SIG-M5 treated with dmso at 0.1 percent for 504 hours (cell line): ENCODE measurements around the gene PLOD1.
A peak's percentile ranks its signal among the peaks of the same experiment; 100 is the strongest.
"Not testable (repeated sequence)": the region's sequence is repeated elsewhere in the genome, so short reads cannot be mapped to it uniquely, and the experiment has no call there.

Experiments used
- DNase-seq: peaks from one replicate; lab custom pipeline; 2025; ENCODE audit not compliant: unreplicated experiment; lab: John Stamatoyannopoulos, UW

The PLOD1 gene

DNA sequence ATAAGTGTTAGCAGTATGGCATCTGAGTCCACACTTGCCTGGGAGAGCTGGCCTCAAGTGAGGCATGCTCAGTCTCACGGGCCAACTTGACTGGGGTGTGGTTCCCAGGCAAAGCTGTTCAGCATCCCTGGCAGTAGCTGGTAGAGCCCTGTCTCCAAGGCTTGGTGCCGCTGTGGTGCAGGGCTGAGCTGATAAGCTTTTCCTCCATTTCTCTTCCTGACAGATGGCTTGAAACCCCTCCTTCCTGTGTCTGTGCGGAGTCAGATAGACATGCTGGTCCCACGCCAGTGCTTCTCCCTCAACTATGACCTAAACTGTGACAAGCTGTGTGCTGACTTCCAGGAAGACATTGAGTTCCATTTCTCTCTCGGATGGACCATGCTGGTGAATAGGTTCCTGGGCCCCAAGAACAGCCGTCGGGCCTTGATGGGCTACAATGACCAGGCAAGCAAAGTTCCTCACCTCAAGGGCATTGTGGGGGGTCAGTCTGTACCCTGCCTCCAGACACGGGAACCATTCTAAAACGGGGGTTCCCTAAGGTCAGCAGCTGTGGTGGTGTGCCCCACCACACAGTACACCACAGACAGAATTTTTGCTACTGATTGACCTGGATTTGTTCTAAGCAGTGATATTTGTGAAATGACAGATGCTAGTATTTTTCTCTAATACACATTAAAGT lies 71.1 kb downstream of the PLOD1 start:
- DNase-seq = no peak

DNA sequence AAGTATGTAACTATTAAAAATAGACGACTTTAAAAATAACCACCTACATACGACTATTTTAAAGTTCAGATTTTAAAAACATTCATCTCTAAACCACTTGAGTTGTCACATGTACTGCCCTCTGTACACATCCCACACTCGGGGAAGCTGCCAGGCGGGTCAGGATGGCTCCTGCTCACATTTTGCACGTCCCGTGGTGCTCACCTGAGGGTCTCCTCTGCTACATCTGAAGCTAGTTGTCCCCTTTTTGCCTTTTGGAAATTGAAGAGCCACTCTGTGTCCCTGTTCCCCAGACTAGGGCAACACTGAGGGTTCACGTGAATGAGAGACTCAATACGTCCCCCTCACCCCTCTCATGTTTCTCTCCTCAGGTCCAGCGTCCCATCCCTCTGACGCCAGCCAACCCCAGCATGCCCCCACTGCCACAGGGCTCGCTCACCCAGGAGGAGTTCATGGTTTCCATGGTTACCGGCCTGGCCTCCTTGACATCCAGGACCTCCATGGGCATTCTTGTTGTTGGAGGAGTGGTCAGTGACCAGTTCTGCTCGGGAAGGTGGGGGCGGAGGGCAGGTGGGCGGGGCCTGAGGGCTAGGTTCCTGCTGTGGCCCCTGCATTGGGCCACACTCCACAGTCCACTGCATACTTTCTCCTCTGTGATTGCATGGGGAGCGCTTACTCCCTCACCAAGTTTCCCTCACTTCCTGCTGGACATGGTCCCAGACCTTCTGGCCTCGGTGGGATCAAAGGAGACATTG lies 71.8 kb downstream of the PLOD1 start:
- no peak for DNase-seq

DNA sequence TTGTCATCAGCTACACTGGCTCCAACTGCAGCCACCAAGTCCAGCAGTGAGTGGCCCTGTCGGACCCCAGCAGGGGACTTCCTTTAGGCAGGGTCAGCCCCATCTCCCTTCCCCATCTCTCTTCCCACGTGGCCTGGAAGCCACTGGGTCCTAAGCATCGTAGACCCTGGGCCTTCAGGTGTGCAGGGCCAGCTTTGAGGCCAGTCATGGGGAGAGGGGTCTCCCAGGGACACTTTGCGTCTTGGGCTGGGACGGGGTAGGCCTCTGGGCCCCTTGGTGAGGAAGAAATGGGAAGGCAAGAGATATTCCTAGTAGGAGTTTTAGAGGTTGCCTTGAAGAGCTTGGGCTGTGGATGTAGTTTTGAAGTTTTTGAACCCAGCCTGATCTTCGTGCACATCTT lies 72.7 kb downstream of the PLOD1 start:
- no peak for DNase-seq

DNA sequence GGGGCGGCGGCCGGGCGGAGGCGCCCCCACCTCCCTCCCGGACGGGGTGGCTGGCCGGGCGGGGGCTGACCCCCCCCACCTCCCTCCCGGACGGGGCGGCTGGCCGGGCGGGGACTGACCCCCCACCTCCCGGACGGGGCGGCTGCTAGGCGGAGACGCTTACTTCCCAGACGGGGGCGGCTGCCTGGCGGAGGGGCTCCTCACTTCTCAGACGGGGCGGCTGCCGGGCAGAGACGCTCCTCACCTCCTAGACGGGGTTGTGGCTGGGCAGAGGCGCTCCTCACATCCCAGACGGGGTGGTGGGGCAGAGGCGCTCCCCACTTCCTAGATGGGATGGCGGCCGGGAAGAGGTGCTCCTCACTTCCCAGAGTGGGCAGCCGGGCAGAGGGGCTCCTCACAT lies 73.8 kb downstream of the PLOD1 start:
- DNase-seq = not testable (repeated sequence)

DNA sequence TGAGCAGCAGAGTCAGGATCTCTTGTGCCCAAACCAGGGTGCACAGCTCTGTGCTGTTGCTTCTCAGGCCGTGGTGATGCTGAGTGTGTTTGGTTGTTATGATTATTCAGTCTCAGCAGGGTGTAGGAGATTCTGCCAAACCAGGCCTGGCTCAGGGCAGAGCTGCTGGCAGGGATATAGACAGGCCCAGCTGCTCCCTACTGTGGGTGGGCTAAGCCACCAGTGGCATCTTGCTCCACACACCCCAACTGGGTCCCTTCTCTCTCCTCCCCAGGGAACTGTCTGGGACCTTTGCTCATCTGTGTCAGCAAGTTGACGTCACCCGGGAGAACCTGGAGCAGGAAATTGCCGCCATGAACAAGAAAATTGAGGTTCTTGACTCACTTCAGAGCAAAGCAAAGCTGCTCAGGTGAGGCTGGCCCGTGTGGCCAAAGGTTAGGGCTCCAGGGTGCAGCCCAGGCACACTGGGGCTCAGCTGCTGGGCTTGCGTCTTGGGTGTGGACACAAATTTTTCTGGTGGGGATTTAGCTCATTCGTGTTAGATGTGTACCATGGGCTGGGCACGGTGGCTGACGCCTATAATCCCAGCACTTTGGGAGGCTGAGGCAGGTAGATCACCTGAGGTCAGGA lies 74.9 kb downstream of the PLOD1 start:
- DNase-seq = no peak

DNA sequence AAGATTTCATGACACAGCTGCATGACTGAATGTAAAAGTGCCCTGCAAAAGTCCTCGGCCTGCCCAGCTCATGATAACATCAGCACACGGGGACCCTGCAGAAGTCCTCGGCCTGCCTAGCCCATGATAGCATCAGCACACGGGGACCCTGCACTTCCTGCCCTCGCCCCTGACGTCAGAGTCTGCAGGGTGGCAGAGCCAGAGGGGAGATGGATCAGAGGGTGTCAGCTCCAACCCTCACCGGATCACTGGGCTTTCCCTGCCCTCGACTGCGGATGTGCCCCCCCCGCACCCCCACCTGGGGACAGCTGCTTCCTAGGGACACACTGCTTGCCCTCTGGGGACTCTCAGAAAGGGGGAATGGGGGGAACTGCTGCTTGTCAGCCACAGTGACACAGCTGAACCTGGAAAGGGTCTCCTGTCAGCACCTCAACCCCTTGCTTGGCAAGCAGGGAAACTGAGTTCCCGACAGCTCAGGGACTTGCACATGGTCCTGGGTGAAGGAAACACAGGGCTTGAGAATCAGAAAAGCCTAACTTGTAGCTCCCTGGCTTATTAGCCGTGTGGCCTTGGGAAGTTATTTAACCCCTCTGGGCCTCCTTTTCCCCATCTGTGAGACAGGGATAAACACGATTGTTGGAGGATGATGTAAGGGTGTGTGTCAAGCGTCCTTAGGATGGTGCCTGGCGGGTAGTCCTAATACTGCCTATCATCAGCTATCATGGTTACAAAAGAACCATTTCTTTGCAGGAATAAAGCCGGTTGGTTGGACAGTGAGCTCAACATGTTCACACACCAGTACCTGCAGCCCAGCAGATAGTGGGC lies 76.4 kb downstream of the PLOD1 start:
- no peak for DNase-seq

DNA sequence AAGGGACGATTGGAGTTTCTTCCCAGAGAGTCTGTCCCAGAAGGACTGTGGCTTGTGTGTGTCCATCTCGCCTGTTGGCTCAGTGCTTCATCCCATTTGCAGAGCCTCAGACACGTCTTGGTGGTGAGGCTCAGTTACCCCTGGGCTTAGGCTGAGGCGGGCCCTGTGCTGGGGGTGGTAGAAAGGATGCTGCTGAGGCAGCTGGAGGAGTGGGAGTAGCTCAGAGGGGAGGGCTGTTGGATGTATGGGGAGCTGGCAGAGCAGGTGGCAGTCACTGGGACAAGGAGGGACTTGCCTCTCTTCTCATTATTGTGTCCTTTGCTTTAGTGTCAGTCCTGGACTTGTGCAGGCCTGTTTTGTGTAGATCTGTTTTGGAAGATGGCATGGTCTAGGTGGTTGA lies 77.5 kb downstream of the PLOD1 start:
- DNase-seq = no peak

DNA sequence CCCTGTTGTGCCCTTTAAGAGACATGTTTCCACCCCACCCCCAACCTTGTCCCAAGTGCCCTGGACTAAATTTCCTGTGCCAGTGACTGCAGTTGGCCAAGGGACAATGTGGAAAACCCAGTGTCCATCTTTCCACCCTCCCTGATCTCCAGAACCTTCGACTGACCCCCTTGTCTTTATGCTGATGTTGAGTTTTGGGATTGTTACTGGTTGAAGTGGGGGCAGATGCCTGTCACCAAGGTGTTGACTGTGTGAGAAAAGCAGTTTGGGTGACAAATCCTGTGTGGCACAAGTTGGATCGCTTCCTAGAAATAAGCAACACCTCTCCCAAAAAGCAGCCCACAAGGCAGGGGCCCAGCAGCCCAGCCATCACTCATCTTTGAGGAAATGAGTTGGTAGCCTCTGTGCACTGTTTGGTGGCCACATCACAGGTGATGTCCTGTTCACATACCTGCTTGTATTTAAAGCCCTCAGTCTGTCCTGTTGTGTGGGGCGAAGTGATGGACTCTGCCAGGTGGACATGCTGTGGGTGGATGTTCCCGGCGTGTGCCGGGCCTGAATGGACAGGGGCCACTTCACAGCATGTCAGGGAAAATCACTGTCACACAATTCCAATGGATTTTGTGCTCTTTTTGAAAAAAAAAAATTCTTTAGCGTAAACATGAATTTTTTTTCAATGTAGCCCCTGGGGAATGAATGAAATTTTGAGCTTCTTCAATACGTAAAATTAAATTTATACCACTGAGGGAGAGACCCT lies 78.2 kb downstream of the PLOD1 start:
- no peak for DNase-seq

DNA sequence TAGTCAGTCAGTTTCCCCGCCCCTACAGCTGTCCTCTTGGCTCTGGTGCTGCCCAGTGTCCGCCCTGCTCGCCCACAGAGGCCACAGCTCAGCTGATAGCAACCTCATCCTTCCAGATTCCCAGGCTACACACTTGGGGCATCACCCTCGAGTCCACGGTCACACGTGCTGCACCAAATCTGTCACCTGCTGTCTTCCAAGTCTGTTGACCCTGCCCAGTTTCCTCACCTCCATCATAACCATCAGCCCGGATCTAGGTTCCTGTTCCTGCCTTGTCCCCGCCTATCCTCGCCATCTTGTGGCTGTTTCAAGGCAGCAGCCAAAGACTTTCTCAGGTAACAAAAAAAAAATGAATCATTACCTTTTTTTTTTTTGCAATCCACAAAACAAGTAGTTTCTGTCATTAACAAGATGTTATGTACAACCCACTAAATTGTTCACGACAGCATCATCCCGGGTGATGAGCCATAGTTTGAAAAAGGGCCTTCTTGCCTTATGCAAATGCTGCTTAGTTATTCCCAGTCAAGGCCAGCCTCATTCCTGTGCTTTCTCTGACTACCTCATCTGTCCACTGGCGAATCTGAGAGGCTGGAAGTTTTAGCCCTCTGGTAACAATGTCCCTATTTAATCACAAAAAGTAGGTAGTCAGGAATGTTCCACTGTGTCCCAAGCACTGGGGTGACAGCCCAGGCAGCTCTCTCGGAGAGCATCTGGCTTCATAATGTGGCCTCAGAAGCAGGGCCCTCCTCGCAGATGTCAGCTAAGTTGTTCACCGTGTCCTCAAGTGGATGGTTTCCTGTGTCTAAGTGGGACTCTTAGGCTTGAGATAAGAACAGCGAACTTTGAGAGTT lies 79.8 kb downstream of the PLOD1 start:
- DNase-seq = no peak

DNA sequence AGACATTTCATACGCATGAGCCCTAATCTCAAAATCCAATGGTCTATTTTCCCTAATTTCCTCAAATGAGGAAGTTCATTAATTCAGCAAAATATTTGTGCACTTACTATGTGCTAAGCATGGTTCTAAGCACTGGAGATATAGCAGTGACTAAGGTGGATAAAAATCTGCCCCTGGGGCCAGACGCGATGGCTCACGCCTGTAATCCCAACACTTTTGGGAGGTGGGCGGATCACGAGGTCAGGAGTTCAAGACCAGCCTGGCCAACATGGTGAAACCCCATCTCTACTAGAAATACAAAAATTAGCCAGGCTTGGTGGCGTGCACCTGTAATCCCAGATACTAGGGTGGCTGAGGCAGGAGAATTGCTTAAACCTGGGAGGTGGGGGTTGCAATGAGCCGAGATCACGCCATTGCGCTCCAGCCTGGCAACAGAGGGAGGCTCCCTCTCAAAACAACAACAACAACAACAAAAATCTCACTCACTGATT lies 80.5 kb downstream of the PLOD1 start:
- no peak for DNase-seq

DNA sequence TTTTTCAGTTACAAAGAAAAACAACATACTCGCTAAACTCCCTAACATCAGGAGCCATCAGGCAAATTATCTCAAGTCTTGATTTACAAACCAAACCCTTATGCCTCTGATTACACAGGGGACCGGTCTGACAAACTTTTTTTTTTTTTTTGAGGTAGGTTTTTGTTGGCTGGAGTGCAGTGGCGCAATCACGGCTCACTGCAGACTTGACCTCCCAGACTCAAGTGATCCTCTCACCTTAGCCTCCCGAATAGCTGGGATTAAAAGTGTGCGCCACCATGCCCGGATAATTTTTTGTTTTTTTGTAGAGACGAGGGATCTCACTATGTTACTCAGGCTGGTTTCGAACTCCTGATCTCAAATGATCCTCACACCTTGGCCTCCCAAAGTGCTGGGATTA lies 81.0 kb downstream of the PLOD1 start:
- DNase-seq = no peak

DNA sequence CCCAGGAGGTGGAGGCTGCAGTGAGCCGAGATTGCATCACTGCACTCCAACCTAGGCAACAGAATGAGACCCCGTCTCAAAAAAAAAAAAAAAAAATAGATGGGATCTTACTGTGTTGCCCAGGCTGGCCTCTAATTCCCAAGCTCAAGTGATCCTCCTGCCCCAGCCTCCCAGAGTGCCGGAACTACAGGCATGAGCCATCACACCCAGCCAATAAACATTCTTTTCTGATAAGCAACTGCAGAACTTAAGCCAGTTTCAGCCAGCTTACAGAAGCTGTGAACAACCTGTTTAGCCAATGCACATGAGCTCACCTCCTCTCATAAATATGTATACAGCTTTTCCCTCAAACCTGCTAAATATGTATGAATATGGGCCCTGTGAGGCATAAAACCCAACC lies 81.7 kb downstream of the PLOD1 start:
- no peak for DNase-seq

DNA sequence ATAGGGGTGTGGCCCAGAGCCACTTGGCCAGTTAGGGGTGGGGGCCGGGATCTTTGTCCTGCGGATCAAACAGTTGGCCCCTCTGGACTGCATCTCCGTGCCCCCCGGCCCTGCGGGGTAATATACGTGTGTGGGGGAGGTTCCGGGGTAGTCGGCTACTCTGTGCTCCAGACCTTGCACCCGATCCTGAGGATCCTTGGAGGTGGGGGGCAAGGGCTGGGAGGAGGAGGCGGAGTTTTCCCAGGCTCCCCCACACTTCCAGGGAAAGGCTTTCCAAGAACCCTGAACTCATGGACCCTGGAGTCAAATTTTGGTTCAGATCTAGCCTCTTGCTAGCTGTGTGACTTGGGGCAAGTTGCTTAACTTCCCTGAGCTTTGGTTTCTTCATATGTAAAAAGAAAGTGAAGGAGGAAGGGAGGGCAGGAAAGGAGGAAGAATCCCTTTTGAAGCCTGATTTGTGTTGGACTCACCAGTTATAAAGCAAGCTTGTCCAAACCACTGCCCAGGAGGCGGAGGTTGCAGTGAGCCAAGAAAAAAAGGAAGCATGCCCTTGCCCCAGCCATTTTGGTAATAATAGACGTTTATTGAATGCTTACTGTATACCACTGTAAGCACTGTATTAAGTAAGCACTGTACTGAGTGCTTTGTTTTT lies 85.5 kb downstream of the PLOD1 start:
- peak; percentile 93 for DNase-seq

DNA sequence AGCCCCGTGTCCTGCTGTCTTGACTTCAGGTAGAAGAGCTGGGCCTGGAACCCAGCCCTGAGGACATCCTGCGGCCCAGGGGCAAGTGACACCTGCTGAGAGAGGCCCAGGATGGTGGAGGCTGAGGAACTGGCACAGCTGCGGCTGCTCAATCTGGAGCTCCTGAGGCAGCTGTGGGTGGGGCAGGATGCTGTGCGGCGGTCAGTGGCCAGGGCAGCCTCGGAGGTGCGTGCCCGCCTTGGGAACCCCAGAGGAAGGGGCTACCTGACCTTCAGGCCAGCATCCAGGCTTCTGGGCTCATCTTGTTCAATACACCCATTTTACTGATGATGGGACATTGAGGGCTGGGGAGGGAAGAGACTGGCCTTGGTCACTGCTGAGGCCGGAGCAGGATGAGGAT lies 87.1 kb downstream of the PLOD1 start:
- no peak for DNase-seq

DNA sequence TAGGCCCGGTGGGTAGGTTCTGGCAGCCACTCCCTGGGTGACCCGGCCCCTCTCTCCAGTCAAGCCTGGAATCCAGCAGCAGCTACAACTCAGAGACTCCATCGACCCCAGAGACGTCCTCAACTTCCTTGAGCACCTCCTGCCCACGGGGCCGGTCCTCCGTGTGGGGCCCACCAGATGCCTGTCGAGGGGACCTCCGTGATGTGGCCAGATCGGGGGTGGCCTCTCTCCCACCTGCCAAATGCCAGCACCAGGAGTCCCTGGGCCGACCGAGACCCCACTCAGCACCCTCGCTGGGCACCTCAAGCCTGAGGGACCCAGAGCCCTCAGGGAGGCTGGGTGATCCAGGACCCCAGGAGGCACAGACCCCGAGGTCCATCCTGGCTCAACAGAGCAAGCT lies 87.5 kb downstream of the PLOD1 start:
- DNase-seq = no peak
